GM10847 (cell line): ENCODE results near the gene MED12L.

Experiments used
- POLR2A ChIP-seq: IDR thresholded peaks from 2 replicates; pipeline ENCODE4 v1.6.1; 2011; ENCODE audit not compliant: insufficient read length; ENCODE audit errors: extremely low read depth

MED12L gene

GRCh38 chr3:151267066-151267465 lies 181.6 kb downstream of the MED12L start:
- no peak for TF ChIP-seq POLR2A

DNA sequence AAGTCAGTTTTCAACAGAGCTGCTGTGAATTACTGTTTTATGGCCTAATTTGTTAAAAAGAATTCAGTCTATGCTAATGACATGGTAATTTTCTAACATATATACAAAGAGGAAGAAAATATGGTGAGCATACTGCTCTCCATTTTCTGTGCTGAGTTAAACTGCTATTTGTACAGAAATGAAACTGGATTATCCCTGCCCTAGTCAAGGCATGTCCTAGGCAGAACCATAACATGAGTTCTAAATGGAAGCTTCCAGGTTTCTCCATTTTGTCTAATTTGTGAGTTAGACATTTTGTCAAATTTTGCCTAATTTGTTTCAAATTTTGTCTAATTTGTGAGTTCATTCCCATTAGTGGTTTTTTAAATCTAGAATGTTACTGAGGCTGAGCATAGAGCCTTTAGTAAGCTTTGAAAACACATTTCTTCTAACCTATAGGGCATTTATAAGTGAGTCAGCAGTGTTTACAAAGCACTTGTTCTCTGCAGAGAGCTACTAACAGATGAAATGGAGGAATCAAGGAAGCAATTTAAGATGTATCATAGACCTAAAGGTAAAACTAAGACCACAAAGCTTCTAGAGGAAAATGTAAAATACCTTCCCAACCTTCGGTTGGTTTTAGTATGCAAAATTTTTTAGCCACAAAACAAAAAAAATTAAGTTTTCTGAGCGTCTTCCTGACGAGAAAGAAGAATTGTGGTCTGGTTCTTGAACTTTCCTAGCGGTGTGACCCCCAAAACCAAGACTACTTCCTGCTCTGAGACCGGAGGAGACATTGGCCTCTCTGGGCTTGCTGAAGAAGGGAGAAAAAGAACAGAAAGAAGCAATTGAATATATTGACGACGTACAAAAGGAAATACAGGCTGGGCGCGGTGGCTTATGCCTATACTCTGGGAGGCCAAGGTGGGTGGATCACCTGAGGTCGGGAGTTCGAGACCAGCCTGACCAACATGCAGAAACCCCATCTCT lies 183.1 kb downstream of the MED12L start:
- no peak for TF ChIP-seq POLR2A

- TF ChIP-seq POLR2A: no peak
These were observed 184.2 kb downstream of the MED12L start for GRCh38 chr3:151269631-151270030.

DNA sequence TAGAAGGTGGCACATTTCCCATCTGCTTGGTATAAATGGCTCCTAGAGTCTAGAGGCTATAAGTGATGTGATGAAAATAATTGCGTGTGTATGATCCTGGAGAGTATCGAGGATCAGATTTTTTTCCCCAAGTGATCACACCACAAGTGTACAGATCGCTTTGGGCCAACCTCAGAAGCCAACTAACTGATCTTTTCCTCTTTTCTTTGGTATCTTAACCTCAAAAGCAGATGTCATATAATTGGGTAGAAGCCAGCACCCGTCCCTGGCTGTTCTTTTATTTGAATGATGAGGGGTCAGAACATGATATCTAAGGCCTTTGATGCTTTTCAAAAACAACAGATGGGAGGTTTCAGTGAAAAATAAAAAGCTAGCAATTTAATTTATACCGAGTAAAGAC lies 189.6 kb downstream of the MED12L start:
- no peak for TF ChIP-seq POLR2A

GRCh38 chr3:151276038-151276686 lies 190.7 kb downstream of the MED12L start:
- TF ChIP-seq POLR2A: no peak

- no peak for TF ChIP-seq POLR2A
These were observed 191.2 kb downstream of the MED12L start for GRCh38 chr3:151276687-151277042.

GRCh38 chr3:151278230-151278629 lies 192.8 kb downstream of the MED12L start, which contains the start of gene P2RY14:
Gene P2RY14, minus strand, starts transcription at chr3:151278542. Its CDS starts 64,226 bp downstream, at chr3:151214316.
- TF ChIP-seq POLR2A: no peak

DNA sequence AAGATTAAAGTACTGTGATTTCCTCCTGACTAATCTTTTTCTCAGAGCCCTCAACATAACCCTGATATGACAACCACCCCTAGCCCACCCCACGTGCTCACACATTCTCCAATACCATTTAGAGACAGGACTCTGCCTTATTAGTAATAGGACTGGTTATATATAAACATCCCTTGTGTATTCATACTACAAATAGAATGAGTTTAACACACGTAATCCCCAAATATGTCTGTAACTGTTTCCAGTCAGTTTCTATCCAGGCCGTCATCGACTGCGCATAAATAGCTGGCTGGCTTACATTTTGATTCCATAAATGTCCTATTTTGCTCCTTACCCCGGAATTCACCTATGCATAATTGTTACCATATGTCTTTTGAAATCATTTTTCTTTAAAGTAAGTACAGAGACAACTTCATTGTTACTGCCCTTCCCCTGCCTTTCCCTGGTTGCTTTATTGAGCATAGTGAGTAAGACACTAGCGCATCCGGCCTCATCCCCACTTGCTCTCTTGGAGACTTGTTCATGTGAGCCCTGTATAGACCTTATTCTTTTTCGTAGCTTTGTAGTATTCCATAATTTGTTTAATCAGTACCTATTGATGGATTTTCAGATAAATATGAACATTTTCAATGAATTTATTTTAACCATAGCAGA lies 196.3 kb downstream of the MED12L start:
- no peak for TF ChIP-seq POLR2A

- TF ChIP-seq POLR2A: no peak
These were observed 197.5 kb downstream of the MED12L start for GRCh38 chr3:151282921-151283320.

DNA sequence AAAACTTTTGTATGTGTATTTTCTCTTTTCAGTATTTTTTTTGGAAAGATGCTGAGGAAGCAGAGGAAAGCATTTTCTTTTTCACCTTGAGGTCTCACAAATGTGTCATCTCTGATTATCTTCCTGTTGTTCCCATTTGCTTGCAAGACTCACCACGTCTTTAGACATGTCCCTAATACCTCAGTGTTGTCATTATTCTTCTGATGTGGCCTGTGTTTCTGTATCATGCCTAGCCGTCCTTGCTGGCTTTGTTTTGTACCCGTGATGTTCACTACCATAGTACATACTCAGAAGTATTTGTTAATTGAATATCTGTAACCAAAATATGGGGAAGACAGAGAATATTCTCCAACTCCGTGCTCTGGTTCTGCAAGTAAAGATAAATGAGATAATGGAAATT lies 197.9 kb downstream of the MED12L start:
- no peak for TF ChIP-seq POLR2A

DNA sequence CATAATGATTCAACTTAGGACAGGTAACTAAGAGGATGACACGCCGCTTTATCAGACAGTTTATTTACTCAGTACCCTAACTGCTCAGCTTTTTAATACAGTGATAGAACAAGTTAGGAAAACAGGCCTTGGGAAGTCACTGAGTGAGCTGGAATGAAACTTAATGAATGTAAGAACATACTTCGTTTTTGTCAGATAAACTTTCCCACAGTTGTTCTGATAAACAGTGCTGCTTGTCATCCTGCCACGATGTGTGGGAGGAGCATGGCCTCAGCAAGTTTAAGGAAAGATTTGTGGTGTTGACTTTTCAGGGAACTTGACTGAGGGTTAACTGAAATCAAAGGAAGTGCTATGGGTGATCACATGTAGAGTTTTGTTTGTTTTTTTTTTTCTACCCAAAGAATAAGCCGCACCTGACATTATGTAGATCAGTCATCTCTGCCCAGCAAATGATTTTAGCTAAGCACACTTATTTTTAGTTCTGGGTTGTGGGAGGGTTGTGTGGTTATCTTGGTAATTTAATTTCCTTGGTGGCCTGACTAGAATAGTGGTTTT lies 198.5 kb downstream of the MED12L start:
- no peak for TF ChIP-seq POLR2A

DNA sequence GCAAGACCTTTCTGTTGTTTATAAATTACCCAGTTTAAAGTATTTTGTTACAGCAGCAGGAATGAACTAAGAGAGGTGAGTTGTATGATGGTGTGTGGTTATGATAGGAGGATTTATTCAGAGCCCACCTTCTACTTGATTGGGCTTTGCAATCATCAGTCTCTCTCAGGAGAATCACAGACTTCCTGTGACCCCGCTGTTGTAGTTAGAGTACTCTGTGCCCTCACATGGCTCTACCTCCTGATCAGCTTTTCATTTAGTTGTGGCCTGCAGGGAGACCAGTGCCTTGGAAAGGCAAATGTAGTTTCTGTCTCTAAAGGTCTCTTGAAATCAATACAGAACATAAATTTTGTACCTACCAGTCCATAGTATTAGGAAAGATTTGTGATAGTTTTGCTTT lies 200.5 kb downstream of the MED12L start:
- TF ChIP-seq POLR2A: no peak

GRCh38 chr3:151289445-151289844 lies 204.0 kb downstream of the MED12L start:
- TF ChIP-seq POLR2A: no peak

GRCh38 chr3:151290673-151291072 lies 205.2 kb downstream of the MED12L start:
- TF ChIP-seq POLR2A: no peak

- no peak for TF ChIP-seq POLR2A
These were observed 207.7 kb downstream of the MED12L start for GRCh38 chr3:151293127-151293526.

- no peak for TF ChIP-seq POLR2A
These were observed 210.8 kb downstream of the MED12L start for GRCh38 chr3:151296226-151296625.

GRCh38 chr3:151297429-151297828 lies 212.0 kb downstream of the MED12L start:
- no peak for TF ChIP-seq POLR2A
